HL-60 (cell line): Measurements from ENCODE around the gene CD38.

Source experiments
- POLR2AphosphoS5 ChIP-seq: IDR thresholded peaks from 2 replicates; pipeline ENCODE4 v1.6.1; 2012; ENCODE audit warnings: low read depth
- TF ChIP-seq, protein P1 (sequence below): IDR thresholded peaks from 2 replicates; pipeline ENCODE4 v1.6.1; 2012; ENCODE audit warnings: low read depth; ENCODE audit not compliant: insufficient replicate concordance
- TF ChIP-seq, protein P2 (sequence below): IDR thresholded peaks from one replicate; pipeline ENCODE4 v1.5.1; 2011; ENCODE audit warnings: low read length, control low read depth, inconsistent platforms; ENCODE audit not compliant: insufficient read depth

- TF ChIP-seq, protein P1, sequence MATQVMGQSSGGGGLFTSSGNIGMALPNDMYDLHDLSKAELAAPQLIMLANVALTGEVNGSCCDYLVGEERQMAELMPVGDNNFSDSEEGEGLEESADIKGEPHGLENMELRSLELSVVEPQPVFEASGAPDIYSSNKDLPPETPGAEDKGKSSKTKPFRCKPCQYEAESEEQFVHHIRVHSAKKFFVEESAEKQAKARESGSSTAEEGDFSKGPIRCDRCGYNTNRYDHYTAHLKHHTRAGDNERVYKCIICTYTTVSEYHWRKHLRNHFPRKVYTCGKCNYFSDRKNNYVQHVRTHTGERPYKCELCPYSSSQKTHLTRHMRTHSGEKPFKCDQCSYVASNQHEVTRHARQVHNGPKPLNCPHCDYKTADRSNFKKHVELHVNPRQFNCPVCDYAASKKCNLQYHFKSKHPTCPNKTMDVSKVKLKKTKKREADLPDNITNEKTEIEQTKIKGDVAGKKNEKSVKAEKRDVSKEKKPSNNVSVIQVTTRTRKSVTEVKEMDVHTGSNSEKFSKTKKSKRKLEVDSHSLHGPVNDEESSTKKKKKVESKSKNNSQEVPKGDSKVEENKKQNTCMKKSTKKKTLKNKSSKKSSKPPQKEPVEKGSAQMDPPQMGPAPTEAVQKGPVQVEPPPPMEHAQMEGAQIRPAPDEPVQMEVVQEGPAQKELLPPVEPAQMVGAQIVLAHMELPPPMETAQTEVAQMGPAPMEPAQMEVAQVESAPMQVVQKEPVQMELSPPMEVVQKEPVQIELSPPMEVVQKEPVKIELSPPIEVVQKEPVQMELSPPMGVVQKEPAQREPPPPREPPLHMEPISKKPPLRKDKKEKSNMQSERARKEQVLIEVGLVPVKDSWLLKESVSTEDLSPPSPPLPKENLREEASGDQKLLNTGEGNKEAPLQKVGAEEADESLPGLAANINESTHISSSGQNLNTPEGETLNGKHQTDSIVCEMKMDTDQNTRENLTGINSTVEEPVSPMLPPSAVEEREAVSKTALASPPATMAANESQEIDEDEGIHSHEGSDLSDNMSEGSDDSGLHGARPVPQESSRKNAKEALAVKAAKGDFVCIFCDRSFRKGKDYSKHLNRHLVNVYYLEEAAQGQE = no peak
- TF ChIP-seq, protein P2, sequence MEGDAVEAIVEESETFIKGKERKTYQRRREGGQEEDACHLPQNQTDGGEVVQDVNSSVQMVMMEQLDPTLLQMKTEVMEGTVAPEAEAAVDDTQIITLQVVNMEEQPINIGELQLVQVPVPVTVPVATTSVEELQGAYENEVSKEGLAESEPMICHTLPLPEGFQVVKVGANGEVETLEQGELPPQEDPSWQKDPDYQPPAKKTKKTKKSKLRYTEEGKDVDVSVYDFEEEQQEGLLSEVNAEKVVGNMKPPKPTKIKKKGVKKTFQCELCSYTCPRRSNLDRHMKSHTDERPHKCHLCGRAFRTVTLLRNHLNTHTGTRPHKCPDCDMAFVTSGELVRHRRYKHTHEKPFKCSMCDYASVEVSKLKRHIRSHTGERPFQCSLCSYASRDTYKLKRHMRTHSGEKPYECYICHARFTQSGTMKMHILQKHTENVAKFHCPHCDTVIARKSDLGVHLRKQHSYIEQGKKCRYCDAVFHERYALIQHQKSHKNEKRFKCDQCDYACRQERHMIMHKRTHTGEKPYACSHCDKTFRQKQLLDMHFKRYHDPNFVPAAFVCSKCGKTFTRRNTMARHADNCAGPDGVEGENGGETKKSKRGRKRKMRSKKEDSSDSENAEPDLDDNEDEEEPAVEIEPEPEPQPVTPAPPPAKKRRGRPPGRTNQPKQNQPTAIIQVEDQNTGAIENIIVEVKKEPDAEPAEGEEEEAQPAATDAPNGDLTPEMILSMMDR = no peak
- TF ChIP-seq POLR2AphosphoS5 = no peak
Measured at GRCh38 chr4:15901998-15902397, 123.9 kb downstream of the CD38 start.
